ENCODE results near the gene VPS54.
A peak's percentile ranks its signal among the peaks of the same experiment; 100 is the strongest.

VPS54 gene

GRCh38 chr2:64063454-64063853, 44.2 kb upstream of the VPS54 start:
- no peak overlapping the region for H3K23ac ChIP-seq (ENCODE audit: low read length)
- no peaks in the 10 kb centered on the region for H3K36me3 ChIP-seq (ENCODE audit: control insufficient read depth in 1 of 2, insufficient read depth in 2 of 2, low read length in 2 of 2)
- no peak overlapping the region for H3K4me2 ChIP-seq (ENCODE audit: low read length)
- no peak for DNase-seq
- no peak overlapping the region for H2BK120ac ChIP-seq (ENCODE audit: insufficient read depth, low read length, poor library complexity)
- no peak overlapping the region for H2AK5ac ChIP-seq (ENCODE audit: low read length)
- H2BK5ac ChIP-seq (ENCODE audit: low read depth, low read length, poor library complexity), result no peak overlapping the region
- H3K27ac ChIP-seq (ENCODE audit: low read depth, low read length), result no peak overlapping the region
- peaks cover 4% of the 10 kb centered on the region for H3K79me1 ChIP-seq (ENCODE audit: low read length)
- no peak overlapping the region for H4K8ac ChIP-seq (ENCODE audit: low read depth, low read length)
- H4K12ac ChIP-seq (ENCODE audit: low read depth, low read length), result no peak overlapping the region
- H2BK12ac ChIP-seq (ENCODE audit: low read length), result no peak overlapping the region
- H4K91ac ChIP-seq (ENCODE audit: low read depth, low read length), result no peak overlapping the region
- H3K4ac ChIP-seq (ENCODE audit: low read depth, low read length), result no peak overlapping the region
- no peaks in the 10 kb centered on the region for H3K79me2 ChIP-seq (ENCODE audit: control insufficient read depth, insufficient read depth, low read length, poor library complexity)
- no peak overlapping the region for H3K18ac ChIP-seq (ENCODE audit: low read length)
- peaks cover 7 to 17% of the 10 kb centered on the region in 2 experiments for H3K4me1 ChIP-seq (ENCODE audit: control insufficient read depth in 1 of 2, insufficient read depth in 2 of 2, low read length in 2 of 2)
- H2AFZ ChIP-seq (ENCODE audit: insufficient read depth, low read length, poor library complexity), result no peak overlapping the region
- no peaks in the 10 kb centered on the region for H3K27me3 ChIP-seq (ENCODE audit: insufficient read depth, low read length)
- no CpG with 5 or more reads among the region's 3 CpGs for WGBS (ENCODE audit: extremely low coverage, insufficient coverage, insufficient read length)
- no peak overlapping the region for H3K4me3 ChIP-seq (ENCODE audit: low read depth, low read length)
- H3K14ac ChIP-seq (ENCODE audit: low read length), result no peak overlapping the region
- no peak overlapping the region for H3K9ac ChIP-seq (ENCODE audit: low read length)
- no peaks in the 10 kb centered on the region for H3K9me3 ChIP-seq (ENCODE audit: insufficient read depth, low read depth, low read length)

DNA sequence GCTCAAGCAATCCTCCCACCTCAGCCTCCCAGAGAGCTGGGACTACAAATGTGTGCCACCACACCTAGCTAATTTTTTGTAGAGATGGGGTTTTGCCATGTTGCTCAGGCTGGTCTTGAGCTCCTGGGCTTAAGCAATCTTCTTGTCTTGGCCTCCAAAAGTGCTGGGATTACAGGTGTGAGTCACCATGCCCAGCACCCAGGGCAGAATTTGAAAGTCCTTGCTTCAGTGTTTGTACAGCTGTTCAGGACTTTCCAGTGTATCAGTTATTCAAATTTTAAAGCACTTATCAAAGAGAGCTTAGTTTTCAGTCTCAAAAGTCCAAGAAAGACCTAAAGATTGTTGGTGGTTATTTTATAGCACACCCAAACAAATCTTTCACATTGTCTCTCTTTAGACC, 43.6 kb upstream of the VPS54 start:
- Histone ChIP-seq H2AFZ (ENCODE audit: insufficient read depth, low read length, poor library complexity) (no peak overlapping the region), H4K8ac (ENCODE audit: low read depth, low read length) (no peak overlapping the region), H4K91ac (ENCODE audit: low read depth, low read length) (no peak overlapping the region), H3K9ac (ENCODE audit: low read length) (no peak overlapping the region), H3K14ac (ENCODE audit: low read length) (no peak overlapping the region), H3K36me3 (ENCODE audit: control insufficient read depth in 1 of 2, insufficient read depth in 2 of 2, low read length in 2 of 2) (no peaks in the 10 kb centered on the region), H3K4me1 (ENCODE audit: control insufficient read depth in 1 of 2, insufficient read depth in 2 of 2, low read length in 2 of 2) (peaks cover 7 to 17% of the 10 kb centered on the region in 2 experiments), H3K27me3 (ENCODE audit: insufficient read depth, low read length) (no peaks in the 10 kb centered on the region), H3K18ac (ENCODE audit: low read length) (no peak overlapping the region), H3K4ac (ENCODE audit: low read depth, low read length) (no peak overlapping the region), H3K4me2 (ENCODE audit: low read length) (no peak overlapping the region), H4K12ac (ENCODE audit: low read depth, low read length) (no peak overlapping the region), H3K4me3 (ENCODE audit: low read depth, low read length) (no peak overlapping the region), H3K79me2 (ENCODE audit: control insufficient read depth, insufficient read depth, low read length, poor library complexity) (no peaks in the 10 kb centered on the region), H3K9me3 (ENCODE audit: insufficient read depth, low read depth, low read length) (no peaks in the 10 kb centered on the region), H2BK5ac (ENCODE audit: low read depth, low read length, poor library complexity) (no peak overlapping the region), H2BK12ac (ENCODE audit: low read length) (no peak overlapping the region), H2BK120ac (ENCODE audit: insufficient read depth, low read length, poor library complexity) (peak overlapping the region; percentile 24), H2AK5ac (ENCODE audit: low read length) (no peak overlapping the region), H3K79me1 (ENCODE audit: low read length) (peaks cover 4% of the 10 kb centered on the region), H3K23ac (ENCODE audit: low read length) (no peak overlapping the region), H3K27ac (ENCODE audit: low read depth, low read length) (no peak overlapping the region)
- peak; percentile 35 to 54 for DNase-seq

DNA sequence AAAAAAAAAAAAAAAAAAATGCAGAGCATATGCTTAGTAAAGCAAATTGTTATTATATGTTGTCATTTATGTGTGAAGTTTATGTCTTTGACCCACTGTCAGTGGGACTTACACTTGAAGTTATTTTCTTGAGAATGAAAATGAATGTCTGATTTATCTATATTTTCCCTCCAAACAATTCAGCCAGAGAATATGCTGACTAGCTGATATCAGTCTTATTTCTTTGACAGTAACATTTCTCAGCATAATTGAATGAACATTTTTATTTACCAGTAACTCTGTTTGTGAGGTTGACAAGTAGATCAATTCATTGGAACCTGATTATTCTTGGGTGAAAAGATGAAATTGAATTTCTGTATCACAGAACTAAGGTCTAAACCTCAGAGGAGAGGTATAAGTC, 40.0 kb upstream of the VPS54 start:
- H2BK120ac ChIP-seq (ENCODE audit: insufficient read depth, low read length, poor library complexity), result no peak overlapping the region
- peak in 1 of 2 donors; percentile 59 for DNase-seq
- H2AK5ac ChIP-seq (ENCODE audit: low read length), result no peak overlapping the region
- no peaks in the 10 kb centered on the region for H3K36me3 ChIP-seq (ENCODE audit: control insufficient read depth in 1 of 2, insufficient read depth in 2 of 2, low read length in 2 of 2)
- no peaks in the 10 kb centered on the region for H3K27me3 ChIP-seq (ENCODE audit: insufficient read depth, low read length)
- no peak overlapping the region for H2AFZ ChIP-seq (ENCODE audit: insufficient read depth, low read length, poor library complexity)
- no peak overlapping the region for H4K91ac ChIP-seq (ENCODE audit: low read depth, low read length)
- H2BK12ac ChIP-seq (ENCODE audit: low read length), result no peak overlapping the region
- no peak overlapping the region for H4K8ac ChIP-seq (ENCODE audit: low read depth, low read length)
- no peak overlapping the region for H3K14ac ChIP-seq (ENCODE audit: low read length)
- no peak overlapping the region for H3K9ac ChIP-seq (ENCODE audit: low read length)
- no peak overlapping the region for H2BK5ac ChIP-seq (ENCODE audit: low read depth, low read length, poor library complexity)
- H3K4me3 ChIP-seq (ENCODE audit: low read depth, low read length), result no peak overlapping the region
- H3K79me1 ChIP-seq (ENCODE audit: low read length), result no peaks in the 10 kb centered on the region
- H3K4me2 ChIP-seq (ENCODE audit: low read length), result no peak overlapping the region
- H4K12ac ChIP-seq (ENCODE audit: low read depth, low read length), result no peak overlapping the region
- H3K79me2 ChIP-seq (ENCODE audit: control insufficient read depth, insufficient read depth, low read length, poor library complexity), result no peaks in the 10 kb centered on the region
- H3K27ac ChIP-seq (ENCODE audit: low read depth, low read length), result no peak overlapping the region
- peaks cover under 1 to 6% of the 10 kb centered on the region in 2 experiments for H3K4me1 ChIP-seq (ENCODE audit: control insufficient read depth in 1 of 2, insufficient read depth in 2 of 2, low read length in 2 of 2)
- no peak overlapping the region for H3K23ac ChIP-seq (ENCODE audit: low read length)
- no peak overlapping the region for H3K4ac ChIP-seq (ENCODE audit: low read depth, low read length)
- H3K9me3 ChIP-seq (ENCODE audit: insufficient read depth, low read depth, low read length), result no peaks in the 10 kb centered on the region
- H3K18ac ChIP-seq (ENCODE audit: low read length), result no peak overlapping the region

DNA sequence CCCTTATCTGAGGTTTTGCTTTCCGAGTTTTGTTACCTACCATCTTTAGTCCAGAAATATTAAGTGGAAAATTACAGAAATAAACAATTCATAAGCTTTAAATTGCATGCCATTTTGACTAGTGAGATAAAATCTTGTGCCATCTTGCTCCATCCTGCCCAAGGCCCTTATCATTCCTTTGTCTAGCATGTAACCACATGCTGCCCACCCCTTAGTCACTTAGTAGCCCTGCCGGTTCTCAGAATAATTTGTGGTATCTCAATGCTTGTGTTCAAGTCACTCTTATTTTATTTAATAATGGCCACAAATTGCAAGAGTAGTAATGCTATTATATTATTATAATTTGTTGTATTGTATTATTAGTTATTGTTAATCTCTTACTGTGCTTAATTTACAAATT, 36.8 kb upstream of the VPS54 start:
- peak in 1 of 2 donors; percentile 55 for DNase-seq
- Histone ChIP-seq H2BK12ac (ENCODE audit: low read length) (no peak overlapping the region), H3K9me3 (ENCODE audit: insufficient read depth, low read depth, low read length) (no peaks in the 10 kb centered on the region), H2BK120ac (ENCODE audit: insufficient read depth, low read length, poor library complexity) (no peak overlapping the region), H2AK5ac (ENCODE audit: low read length) (no peak overlapping the region), H2AFZ (ENCODE audit: insufficient read depth, low read length, poor library complexity) (no peak overlapping the region), H4K12ac (ENCODE audit: low read depth, low read length) (no peak overlapping the region), H3K27ac (ENCODE audit: low read depth, low read length) (no peak overlapping the region), H3K27me3 (ENCODE audit: insufficient read depth, low read length) (no peaks in the 10 kb centered on the region), H3K23ac (ENCODE audit: low read length) (no peak overlapping the region), H3K4ac (ENCODE audit: low read depth, low read length) (no peak overlapping the region), H3K4me2 (ENCODE audit: low read length) (no peak overlapping the region), H3K18ac (ENCODE audit: low read length) (no peak overlapping the region), H3K9ac (ENCODE audit: low read length) (no peak overlapping the region), H3K14ac (ENCODE audit: low read length) (no peak overlapping the region), H3K4me1 (ENCODE audit: control insufficient read depth in 1 of 2, insufficient read depth in 2 of 2, low read length in 2 of 2) (peaks cover 5 to 10% of the 10 kb centered on the region in 2 experiments), H2BK5ac (ENCODE audit: low read depth, low read length, poor library complexity) (no peak overlapping the region), H3K4me3 (ENCODE audit: low read depth, low read length) (no peak overlapping the region), H4K91ac (ENCODE audit: low read depth, low read length) (no peak overlapping the region), H3K36me3 (ENCODE audit: control insufficient read depth in 1 of 2, insufficient read depth in 2 of 2, low read length in 2 of 2) (no peaks in the 10 kb centered on the region), H3K79me1 (ENCODE audit: low read length) (peaks cover 6% of the 10 kb centered on the region), H4K8ac (ENCODE audit: low read depth, low read length) (no peak overlapping the region), H3K79me2 (ENCODE audit: control insufficient read depth, insufficient read depth, low read length, poor library complexity) (no peaks in the 10 kb centered on the region)
- WGBS (ENCODE audit: extremely low coverage, insufficient coverage, insufficient read length), result no CpG with 5 or more reads among the region's 2 CpGs
